T-helper 1 cell (primary cell): ENCODE measurements around the gene RAET1G.
A peak's percentile ranks its signal among the peaks of the same experiment; 100 is the strongest.
"Not testable (repeated sequence)": the region's sequence is repeated elsewhere in the genome, so short reads cannot be mapped to it uniquely, and the experiment has no call there.

Experiments
- DNase-seq, 5 donors: peaks; one replicate each; pipeline ENCODE4 v3.0.0-alpha.2; 2012 to 2020

Gene RAET1G

DNA sequence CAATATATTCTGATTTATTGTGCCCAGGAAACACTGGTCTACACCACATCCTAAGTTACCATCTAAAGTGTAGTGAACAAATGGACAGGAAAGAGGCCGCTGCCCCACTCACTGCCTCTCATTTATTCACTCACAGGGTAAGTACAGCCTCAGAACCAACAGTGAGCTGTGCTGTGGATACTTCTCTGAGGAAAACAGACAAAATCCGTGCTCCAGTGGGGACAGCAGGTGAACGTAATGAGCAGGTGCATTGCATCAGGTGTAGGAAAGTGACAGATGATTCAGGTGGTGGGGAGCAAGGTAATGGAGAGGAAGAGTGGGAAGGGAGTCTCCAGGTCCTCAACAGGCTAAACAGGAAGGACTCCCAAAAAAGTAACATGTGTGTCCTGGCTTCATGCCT, 10.5 kb upstream of the RAET1G start:
- DNase-seq: no peak

DNA sequence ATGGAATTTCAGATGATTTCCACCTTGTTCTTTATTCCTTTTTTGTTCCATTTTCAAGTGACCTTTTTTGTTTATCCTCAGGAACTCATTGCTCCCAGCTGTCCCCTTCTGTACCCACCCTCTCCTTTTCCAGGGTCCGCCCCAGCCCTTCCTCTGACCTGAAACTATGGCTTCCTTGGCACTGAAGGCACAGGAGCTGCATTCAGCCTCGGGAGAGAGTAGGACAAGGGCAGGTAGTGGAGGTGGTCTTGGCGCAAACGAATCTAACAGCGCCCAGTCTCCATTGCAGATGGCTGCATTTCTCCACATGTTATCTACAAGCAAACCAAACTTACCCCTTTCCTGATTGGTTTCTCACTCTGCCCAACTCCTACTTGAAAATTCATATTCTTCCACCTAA, 10.1 kb upstream of the RAET1G start:
- DNase-seq: no peak

DNA sequence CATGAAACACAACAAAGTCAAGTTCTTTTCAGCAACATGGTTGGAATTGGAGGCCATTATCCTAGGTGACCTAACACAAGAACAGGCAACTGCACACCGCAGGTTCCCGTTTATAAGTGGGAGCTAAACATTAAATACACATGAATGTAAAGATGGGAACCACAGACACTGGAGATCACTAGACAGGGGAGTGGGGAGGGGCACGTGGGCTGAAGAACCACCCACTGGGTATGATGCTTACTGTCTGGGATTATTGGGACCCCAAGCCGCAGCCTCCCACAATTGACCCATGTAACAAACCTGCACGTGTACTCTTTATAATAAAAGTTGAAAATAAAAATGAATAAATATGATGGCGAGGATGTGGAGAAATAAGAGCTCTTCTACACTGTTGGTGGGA, 8.6 kb upstream of the RAET1G start:
- no peak for DNase-seq

DNA sequence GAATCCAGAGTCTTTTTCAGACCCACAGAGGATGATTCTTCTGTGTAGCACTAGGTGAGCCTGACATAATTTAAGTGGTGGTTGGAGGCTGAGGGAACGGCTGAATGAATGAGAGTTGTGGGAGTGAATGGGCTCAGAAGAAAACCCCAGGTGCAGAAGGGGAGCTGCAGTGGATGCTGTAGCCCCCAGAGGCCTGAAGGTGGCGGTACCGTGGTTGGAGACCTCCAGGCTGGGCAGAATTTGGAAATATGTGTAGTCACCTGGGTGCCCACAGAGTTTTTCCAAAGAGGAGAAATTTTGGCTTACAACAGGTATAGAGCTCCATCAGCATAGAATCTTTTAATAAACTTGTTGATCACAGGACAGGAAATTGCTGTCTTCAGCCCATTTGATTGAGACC, 6.5 kb upstream of the RAET1G start:
- DNase-seq: no peak

DNA sequence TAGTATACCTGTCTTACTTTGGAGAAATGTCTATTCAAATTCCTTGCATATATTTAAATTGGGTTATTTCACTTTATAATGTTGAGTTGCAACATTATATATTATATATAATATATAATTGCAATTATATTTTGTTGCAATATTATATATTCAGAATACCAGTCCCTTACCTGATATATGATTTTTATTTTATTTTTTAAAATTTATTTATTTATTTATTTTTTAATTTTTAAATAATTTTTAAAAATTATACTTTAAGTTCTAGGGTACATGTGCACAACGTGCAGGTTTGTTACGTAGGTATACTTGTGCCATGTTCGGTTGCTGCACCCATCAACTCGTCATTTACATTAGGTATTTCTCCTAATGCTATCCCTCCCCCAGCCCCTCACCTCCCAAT, 4.1 kb upstream of the RAET1G start:
- DNase-seq: not testable (repeated sequence)

DNA sequence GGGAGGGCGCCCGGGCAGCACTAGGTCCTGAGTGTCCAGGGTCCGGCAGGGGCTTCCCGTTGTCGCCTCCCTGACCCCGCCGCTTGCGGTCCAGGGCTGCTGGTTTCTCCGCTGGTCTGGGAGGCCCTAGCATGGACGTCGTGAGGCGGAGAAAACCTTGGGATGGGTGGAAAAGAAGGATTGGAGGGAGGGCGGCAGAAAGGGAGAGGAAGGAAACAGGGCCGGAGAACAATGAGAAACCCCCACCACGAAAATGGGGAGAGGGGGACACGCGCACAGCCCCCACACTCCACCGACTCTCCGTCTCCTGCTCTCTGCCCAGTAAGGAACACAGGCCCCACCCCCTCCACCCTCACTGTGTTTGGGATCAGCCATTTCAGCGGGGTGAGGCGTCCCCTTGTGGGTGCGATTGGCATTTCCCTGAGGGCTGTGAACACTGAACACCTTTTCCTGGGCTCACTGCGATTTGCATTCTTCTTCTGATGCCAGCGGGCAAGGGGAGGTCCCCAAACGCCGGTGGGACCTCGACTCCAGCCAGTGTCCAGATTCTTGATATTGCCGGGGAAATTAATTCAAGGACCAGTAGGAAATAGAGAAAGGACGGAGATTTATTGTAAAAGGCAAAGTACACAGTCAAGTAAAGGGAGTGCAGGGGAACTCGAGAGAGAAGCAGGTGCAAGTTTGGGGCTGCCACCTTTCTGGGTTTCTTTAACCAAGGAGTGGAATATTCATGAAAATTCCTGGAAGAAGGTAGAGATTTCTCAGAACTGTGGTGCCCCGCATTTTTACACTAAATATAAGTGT, 3.3 kb upstream of the RAET1G start:
- peak; percentile 32 to 74 (median 57) for DNase-seq

DNA sequence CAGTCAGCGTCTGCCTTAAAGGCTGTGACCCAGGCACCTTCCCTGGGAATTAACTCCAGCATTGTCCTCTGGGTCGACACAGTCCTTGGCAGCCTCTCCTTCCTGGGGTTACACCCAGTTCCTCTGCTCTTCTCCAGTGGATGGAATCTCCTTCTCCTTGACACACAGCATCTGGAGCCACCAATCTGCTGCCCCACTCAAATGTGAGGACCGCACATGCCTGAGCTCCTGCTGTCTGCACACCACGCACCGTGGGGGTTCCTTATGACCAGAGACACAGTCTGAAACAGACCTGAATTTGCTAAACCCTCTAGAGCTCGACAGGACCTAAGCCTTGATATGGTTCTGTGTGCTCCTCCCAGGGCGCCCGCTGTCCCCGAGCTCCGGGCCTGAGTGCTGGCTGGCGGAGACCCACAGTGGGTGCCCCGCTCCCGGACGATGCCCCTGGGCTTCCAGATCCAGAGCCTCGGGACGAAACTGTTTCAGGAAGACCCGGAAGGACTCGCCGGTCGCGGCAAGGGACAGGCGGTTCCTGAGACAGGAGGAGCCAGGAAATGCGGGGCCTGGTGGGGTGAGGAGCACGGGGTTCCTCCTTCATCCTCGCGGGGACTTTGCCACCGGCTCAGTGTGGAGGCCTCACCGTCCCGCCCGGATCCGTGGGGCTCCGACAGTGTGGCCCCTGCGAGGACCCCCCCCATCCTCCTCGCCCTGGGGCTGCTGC, 2.5 kb upstream of the RAET1G start:
- DNase-seq: no peak

DNA sequence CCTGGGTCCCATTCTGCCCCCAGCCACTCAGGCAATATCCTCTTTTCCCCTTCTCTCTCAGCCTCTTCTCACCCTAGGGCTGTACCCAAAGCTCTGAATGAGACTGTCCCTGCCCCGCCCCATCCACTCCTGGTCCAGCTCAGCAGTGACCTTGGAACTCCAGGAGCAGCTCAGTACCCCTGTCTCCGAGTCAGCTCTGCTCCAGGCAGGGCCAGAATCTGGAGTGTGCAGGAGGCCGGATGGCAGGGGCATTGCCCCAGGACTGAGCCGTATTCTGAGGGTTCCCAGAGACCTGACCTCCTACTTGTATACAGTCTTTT, 2.0 kb upstream of the RAET1G start:
- no peak for DNase-seq

DNA sequence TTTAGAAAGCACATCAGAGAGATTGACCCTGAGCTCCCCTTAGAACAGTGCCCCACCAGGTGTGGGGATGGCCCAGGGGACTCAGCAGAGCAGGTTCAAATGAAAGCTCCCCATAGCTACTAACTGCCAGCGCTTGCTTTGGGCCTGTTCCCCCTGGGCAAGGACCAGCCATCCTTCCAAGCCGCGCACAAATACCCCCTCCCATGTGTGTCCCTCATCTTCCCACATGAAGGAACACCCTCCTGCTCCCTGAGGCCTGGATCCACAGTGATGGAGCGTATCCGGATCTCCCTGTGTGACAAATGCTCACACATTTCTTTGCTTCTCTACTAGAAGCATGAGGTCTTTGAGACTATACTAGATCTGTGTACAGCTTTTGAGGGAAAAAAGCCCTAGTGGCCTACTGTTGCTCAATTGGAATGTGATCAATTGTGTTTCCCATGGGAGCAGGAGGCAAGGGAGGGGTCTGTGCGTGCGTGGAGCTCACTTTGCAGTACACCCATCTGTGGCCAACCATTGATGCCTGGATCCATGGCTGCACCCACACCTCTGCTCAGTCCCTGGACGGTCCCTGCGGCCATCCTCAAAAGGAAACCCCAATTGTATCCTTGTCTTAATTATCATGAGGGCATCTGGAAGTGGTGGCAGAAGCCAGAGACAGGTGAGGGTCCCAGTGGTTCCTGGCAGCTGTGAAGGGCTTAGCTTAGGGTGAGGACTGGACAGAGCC, 1.4 kb upstream of the RAET1G start:
- no peak for DNase-seq

DNA sequence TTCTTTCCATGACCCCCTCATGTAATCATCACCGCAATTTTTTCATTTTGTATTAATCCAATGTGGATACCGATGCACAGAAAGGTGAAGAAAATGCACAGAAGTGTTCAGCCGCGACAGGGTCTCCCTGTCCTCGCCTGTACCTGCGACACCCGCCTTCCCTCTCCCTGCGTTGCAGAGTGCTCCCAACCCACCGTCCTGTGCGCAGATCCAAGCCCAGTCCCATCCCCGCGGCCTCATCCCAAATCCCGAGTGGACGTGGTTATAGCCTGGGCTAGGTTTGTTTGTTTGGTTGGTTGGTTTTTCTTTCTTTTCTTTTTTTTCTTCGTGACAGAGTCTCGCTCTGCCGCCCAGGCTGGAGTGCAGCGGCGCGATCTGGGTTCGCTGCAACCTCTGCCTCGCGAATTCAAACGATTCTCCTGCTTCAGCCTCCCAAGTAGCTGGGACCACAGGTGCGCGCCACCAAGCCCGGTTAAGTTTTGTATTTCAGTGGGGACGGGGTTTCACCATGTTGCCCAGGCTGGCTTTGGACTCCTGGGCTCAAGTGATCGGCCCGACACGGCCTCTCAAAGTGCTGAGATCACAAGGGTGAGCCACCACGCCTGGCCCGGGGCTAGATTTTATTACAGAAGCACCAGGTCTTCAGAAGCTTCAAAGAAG, 536 bp upstream of the RAET1G start:
- DNase-seq: no peak

DNA sequence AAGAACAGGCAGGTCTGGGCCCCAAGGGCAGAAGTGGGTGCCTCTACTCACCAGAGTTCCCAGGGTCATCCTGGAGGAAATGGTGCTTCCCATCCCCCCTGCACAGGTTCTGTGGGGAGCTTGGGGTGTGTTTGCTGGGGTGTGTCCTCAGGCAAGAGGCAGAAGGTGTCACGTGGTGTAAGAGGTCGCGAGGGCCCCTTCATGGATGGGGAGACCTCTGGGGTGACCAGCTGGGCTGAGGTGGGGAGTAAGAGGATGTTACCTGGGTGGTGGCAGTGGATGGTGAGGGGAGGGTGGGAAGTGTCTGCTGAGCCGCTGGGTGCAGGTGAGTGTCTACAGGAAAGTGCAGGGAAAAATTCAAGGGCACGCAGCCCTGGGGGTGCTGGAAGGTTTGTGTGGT, 830 bp downstream of the RAET1G start:
- DNase-seq: not testable (repeated sequence)

DNA sequence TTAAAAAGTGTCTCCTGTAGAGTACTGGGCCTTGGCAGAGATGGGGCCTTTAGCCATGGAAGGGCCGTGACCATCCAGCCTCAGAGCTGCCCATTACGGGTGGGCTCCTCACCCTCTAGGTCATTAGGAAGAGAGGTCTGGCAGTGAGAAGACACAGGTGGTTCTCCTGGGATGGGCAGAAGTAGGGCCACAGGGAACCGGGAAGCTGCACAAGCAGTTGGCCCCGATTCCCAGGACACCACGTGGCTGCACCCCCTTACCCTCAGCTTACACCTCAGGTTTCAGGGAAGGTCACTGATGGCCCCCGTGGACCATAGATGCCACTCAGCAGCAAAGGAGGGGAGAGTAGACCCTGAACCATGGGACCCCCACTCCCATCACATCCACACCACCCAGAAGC, 1.6 kb downstream of the RAET1G start:
- DNase-seq: no peak

DNA sequence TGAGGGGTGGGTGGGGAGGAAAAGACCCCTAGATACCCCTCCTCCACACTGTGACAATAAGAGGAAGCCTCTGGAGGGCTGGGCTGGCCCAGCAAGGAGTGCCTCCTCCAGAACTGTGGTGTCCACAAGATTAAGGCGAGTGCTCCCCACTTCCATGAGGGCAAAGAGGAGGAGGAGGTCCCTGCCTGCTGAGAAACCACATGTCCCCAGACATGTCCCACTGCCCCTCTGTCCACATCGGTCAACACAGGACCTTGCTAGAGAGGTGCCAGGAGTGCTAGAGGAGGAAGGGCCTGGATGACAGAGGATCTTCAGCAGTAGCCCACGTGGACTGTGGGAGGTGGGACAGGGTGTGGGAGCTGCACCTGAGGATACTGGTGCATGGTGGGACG, 3.1 kb downstream of the RAET1G start:
- no peak for DNase-seq

DNA sequence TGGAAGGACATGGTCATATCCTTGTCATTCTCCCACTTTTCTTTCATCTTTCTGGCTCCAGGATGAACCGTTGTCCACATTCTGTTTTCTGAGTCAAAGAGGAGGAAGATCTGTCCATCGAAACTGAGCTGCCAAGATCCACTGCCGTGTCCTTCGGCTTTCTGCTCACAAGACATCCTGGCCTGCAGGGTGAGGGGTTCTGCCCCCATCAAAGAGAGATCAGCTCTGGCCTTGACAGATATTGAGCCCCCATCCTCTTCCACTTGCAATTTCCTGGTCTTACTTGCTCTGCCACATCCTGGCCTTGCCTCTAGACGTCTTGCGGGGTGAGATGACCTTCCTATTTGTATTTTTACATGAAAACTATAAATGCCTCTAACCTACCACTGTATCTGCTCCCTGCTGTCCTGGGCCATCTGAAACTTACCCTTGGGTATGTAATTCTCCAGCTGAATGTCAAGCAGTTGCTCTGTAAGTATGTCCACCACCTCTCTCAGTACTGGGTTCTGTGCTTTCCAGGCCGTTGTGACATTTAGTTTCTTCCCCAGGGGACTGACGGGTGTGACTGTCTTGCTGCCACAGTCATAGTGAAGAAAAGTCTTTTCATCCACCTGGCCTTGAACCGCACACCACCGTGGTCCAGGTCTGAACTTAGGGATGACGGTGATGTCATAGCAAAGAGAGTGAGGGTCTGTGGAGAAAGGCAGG, 3.6 kb downstream of the RAET1G start:
- not testable (repeated sequence) for DNase-seq

DNA sequence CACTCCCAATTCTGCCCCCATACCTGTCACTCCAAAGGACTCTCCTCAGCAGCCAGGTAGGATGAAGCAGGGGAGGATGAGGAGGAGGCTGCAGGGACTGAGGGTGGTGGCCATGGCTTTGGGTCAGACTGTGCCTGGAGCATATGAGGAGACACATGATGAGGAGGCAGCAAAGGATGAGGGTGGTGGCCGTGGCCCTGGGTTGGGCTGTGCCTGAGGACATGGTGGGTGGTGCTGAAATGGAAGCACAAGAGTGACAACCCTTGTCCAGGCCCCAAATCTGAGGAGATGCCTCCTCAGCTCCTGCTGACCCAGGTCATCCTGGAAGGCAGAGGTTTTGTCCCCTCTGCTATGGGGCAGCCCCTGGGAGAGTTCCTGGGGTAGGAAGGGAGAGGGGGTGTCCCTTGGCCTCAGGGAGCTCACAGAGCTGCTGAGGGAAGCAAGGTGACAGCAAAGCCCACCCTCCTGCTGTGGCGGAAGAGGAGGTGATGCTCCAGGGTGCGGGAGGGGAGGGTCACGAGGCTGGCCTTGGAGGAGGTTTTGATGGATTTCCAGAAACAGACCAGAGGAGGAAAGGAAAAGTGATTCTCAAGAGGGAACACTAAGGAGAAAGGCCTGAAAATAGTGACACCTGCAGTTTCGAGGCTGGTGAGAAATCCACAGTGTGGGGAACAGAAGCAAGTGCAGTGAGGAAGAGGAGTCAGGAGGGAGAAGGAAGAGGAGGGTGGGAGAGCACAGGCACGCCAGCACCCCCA, 4.6 kb downstream of the RAET1G start:
- no peak for DNase-seq

DNA sequence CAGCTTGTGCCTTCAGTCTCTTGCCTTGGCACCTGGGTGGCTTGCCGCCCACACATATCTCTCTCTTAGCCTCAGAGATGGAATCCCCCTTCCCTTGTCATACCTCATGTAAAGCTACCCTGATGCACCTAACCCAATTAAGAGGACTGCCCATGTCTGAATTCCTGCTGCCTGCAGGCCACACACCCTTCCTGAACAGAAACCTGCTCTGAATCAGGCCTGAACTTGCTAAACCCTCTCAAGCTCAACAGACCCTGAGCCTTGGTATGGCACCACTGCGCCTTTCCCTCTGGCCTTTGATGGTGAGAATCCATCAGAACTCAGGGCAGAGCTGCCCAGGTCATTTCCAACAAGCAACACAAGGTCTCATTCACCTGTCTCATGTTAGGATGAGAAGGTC, 5.2 kb downstream of the RAET1G start:
- no peak for DNase-seq

DNA sequence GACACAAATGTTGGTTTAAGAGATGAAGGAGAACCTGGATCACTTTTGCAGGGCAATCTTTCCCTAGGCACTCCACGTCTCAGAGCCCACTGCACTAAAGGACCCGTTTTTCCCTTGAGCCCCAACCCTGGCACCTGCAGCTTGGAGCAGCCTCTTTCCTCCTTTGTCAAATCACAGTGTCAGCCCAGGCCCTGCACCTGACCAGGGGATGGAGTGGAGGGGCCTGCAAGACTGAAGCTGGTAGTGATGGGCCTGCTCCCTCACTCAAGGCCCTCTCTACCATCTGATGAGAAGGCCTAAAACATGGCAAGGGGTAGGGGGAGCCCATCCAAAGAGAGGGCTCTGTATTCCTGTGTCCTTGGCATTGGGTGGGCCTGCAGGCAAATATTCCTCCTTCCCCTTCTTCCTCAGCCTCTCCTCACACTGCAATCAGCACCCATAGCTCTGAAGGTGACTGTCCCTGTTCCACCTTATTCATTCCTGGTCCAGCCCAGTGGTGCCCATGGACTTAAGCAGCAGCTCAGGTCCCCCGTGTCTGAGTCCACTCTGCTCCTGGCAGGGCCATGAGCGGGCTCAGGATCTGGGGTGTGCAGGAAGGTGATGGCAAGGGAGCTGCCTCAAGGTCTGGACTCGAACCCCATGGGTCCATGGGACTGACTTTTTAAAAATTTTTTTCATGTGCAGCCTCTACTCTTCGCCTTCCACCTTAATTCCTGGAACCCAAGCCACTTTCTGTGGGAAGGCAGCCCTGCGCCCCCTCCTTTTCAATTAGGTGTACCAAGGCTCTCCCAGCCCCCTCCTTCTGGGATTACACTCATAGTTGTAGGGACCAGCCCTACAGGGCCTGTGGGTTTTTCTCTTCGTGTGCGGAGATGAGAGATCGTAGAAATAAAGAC, 6.7 kb downstream of the RAET1G start:
- DNase-seq: no peak

DNA sequence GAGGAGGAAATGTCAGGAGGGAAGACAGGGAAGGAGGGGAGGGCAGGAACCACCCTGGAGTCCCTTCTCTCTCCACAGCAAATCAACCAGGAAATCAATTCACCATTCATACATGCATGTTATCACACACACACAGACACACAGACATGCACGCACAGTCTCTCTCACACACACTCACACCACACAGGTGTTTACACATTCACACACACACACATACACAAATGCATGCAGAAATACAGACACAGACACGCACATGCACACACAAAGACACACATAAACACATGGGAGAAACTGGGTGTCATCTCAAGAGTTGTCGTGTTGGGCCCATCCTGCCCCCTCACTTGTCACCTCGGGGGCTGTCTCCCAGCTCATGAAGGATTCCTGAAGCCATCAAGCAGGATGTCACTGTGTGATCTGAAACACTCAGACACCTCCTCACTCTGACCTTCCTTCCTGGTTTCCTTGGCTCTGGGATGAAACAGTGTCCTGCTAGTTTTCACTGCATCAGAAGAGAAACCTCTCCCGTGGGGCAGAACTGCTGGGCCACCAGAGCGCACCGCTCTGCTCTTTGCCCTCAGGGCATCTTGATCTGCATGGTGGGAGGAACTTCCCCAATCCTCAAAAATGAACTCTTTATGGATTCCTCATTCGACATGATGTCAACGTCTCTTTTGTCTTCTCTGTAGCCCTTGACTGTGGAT, 9.2 kb downstream of the RAET1G start:
- DNase-seq: no peak

DNA sequence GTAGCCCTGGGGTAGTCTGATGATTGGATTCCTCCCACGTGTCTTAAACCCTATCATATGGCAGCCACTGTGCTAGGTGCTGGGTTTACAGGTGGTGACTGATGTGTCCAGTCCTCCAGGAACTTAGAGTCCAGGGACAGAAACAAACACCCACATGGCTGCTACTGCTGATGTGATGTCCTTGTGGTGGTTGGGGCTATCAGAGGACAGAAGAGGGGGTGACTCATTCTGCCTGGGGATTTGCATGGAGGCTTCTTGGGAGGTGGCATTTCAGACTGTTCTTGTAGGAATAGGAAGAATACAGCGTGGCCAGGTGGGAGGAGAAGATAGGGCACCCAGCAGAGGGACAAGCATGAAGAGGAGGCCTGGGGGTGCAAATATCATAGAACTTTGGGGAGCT, 9.8 kb downstream of the RAET1G start:
- DNase-seq: no peak

DNA sequence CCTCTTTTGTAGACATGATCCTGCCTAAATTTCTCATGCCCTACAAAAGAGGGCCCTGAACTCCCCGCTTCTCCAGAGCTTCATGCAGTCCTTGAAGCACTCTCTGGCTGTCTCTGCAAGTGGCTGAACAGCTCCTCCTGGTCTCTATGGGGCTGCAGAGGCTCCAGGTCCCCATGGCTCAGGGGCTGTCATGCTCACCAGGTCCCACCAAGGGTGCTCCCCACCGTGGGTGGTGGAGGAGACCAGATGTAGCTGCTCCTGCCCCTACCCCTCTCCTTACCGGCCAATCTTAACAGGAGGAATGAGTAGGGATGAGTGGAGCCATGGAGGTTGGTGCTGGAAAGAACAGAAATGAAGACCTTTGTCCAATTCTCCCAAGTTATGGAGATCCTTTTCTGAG, 10.2 kb downstream of the RAET1G start:
- not testable (repeated sequence) for DNase-seq
